Measurements from ENCODE around the gene MICOS13. TPM values are rescaled to one million over a fixed set of nuclear protein-coding genes. Genes with fewer than 3 reads are reported as not detected.

The MICOS13 gene
- total RNA-seq, 1 donor from 2014 or later = 61.0 TPM

- H3K36me3 Mint-ChIP-seq (ENCODE audit: low read depth) = peaks cover 48% of the 10 kb centered on the region
- no peak overlapping the region for H3K27ac Mint-ChIP-seq (ENCODE audit: unreplicated experiment)
- no peaks in the 10 kb centered on the region for H3K4me1 Mint-ChIP-seq (ENCODE audit: low read depth)
- DNase-seq (ENCODE audit: low spot score) = no peak
- H3K9me3 Mint-ChIP-seq (ENCODE audit: low read depth) = no peaks in the 10 kb centered on the region
- TF ChIP-seq CTCF (IDR thresholded peaks at IDR 0.05) = no peak
- H3K4me3 Mint-ChIP-seq (ENCODE audit: unreplicated experiment) = no peak overlapping the region
- no peaks in the 10 kb centered on the region for H3K27me3 Mint-ChIP-seq (ENCODE audit: low read depth)
These were observed 28.1 kb downstream of the MICOS13 start for GRCh38 chr19:5652261-5652660.

- H3K4me1 Mint-ChIP-seq (ENCODE audit: low read depth) = no peaks in the 10 kb centered on the region
- H3K9me3 Mint-ChIP-seq (ENCODE audit: low read depth) = no peaks in the 10 kb centered on the region
- no peak for DNase-seq (ENCODE audit: low spot score)
- H3K27ac Mint-ChIP-seq (ENCODE audit: unreplicated experiment) = no peak overlapping the region
- no peaks in the 10 kb centered on the region for H3K27me3 Mint-ChIP-seq (ENCODE audit: low read depth)
- no peak for TF ChIP-seq CTCF (IDR thresholded peaks at IDR 0.05)
- H3K36me3 Mint-ChIP-seq (ENCODE audit: low read depth) = peaks cover 50% of the 10 kb centered on the region
- no peak overlapping the region for H3K4me3 Mint-ChIP-seq (ENCODE audit: unreplicated experiment)
These were observed 29.0 kb downstream of the MICOS13 start for GRCh38 chr19:5651361-5651760.

GRCh38 chr19:5648464-5648863 is 31.9 kb downstream of the MICOS13 start:
- no peak for DNase-seq (ENCODE audit: low spot score)
- no peaks in the 10 kb centered on the region for H3K27me3 Mint-ChIP-seq (ENCODE audit: low read depth)
- no peak overlapping the region for H3K4me3 Mint-ChIP-seq (ENCODE audit: unreplicated experiment)
- peaks cover 3% of the 10 kb centered on the region for H3K4me1 Mint-ChIP-seq (ENCODE audit: low read depth)
- H3K36me3 Mint-ChIP-seq (ENCODE audit: low read depth) = peaks cover 45% of the 10 kb centered on the region
- TF ChIP-seq CTCF (IDR thresholded peaks at IDR 0.05) = no peak
- H3K27ac Mint-ChIP-seq (ENCODE audit: unreplicated experiment) = peak overlapping the region; percentile 12
- H3K9me3 Mint-ChIP-seq (ENCODE audit: low read depth) = no peaks in the 10 kb centered on the region

- Mint-ChIP-seq H3K4me1 (ENCODE audit: low read depth) (peaks cover 6% of the 10 kb centered on the region), H3K9me3 (ENCODE audit: low read depth) (no peaks in the 10 kb centered on the region), H3K36me3 (ENCODE audit: low read depth) (peaks cover 39% of the 10 kb centered on the region), H3K27me3 (ENCODE audit: low read depth) (no peaks in the 10 kb centered on the region), H3K4me3 (ENCODE audit: unreplicated experiment) (no peak overlapping the region), H3K27ac (ENCODE audit: unreplicated experiment) (no peak overlapping the region)
- no peak for DNase-seq (ENCODE audit: low spot score)
- TF ChIP-seq CTCF (IDR thresholded peaks at IDR 0.05) = no peak
These were observed 33.6 kb downstream of the MICOS13 start for GRCh38 chr19:5646703-5647102.

GRCh38 chr19:5645409-5645808 is 34.9 kb downstream of the MICOS13 start:
- DNase-seq (ENCODE audit: low spot score) = no peak
- H3K36me3 Mint-ChIP-seq (ENCODE audit: low read depth) = peaks cover 39% of the 10 kb centered on the region
- no peaks in the 10 kb centered on the region for H3K9me3 Mint-ChIP-seq (ENCODE audit: low read depth)
- no peak for TF ChIP-seq CTCF (IDR thresholded peaks at IDR 0.05)
- no peaks in the 10 kb centered on the region for H3K27me3 Mint-ChIP-seq (ENCODE audit: low read depth)
- no peak overlapping the region for H3K27ac Mint-ChIP-seq (ENCODE audit: unreplicated experiment)
- peaks cover 6% of the 10 kb centered on the region for H3K4me1 Mint-ChIP-seq (ENCODE audit: low read depth)
- no peak overlapping the region for H3K4me3 Mint-ChIP-seq (ENCODE audit: unreplicated experiment)

Measured in chondrocyte (in vitro differentiated cells).